HG03575 (cell line): ENCODE results near the gene CCDC74A.
"Not testable (repeated sequence)": the region's sequence is repeated elsewhere in the genome, so short reads cannot be mapped to it uniquely, and the experiment has no call there.

ENCODE experiments used
- ATAC-seq: cut with Tn5 transposase; IDR thresholded peaks from one replicate; pipeline ENCODE4 v1.9.1; 2021; ENCODE audit not compliant: unreplicated experiment, insufficient number of reproducible peaks, low FRiP score; ENCODE audit errors: extremely low read depth

Gene CCDC74A

DNA sequence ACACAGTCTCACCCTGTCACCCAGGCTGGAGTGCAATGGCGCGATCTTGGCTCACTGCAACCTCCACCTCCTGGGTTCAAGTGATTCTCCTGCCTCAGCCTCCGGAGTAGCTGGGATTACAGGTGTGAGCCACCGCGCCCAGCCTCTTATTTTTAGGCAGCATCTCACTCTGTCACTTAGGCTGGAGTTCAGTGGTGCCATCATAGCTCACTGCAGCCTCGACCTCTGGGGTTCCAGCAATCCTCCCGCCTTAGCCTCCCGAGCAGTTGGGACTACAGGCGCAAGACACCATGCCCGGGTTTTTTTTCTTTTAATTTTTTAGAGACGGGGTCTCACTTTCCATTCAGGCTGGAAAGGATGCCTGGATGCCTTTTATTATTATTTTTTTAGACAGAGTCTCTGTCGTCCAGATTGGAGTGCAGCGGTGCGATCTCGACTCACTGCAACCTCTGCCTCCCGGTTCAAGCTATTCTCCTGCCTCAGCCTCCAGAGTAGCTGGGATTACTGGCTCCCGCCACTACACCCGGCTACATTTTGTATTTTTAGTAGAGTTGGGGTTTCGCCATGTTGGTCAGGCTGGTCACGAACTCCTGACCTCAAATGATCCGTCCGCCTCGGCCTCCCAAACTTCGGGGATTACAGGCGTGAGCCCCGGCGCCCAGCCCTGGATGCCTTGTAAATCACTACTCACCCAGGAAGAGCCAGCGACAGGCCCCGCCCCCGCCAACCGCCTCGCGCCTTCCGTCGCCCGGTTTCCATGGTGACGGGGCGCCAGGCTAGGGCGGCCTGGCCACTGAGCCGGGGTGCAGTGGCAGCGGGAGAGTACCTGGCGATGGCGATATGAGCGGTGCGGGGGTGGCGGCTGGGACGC, at the start of gene CCDC74A:
TSS of gene CCDC74A (plus strand) at position 758 of the 871 bp plus-strand sequence. CDS start at position 841, 83 bp downstream.
- peak; percentile 59 for ATAC-seq

DNA sequence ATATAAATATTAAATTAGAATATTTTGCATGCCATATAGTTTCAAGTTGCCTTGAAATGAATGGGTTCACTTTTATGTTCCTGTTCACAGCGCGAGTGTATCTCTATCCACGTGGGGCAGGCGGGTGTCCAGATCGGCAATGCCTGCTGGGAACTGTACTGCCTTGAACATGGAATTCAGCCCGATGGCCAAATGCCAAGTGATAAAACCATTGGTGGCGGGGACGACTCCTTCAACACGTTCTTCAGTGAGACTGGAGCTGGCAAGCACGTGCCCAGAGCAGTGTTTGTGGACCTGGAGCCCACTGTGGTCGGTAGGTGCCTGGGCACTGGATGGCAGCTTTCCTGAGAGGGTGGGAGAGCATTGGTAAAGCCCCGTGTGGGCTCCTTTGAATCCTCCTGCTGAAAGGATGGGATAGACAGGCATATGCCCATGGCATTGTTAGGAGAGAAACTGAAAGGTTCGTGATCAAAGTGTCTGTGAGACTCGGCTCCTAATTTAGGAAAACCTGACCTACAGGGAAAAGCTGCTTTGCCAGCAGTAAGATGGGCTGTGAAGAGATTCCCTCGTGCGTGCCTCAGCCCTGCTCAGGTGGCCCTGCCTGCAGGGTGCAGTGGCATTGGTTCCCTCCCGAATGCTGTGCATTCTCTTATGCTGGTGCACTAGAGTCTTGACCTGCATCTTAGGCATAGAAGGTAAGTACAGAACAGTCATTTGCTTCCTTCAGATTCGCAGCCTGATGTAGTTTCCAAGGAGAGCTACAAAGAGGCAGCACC, 49.4 kb upstream of the CCDC74A start:
- not testable (repeated sequence) for ATAC-seq

DNA sequence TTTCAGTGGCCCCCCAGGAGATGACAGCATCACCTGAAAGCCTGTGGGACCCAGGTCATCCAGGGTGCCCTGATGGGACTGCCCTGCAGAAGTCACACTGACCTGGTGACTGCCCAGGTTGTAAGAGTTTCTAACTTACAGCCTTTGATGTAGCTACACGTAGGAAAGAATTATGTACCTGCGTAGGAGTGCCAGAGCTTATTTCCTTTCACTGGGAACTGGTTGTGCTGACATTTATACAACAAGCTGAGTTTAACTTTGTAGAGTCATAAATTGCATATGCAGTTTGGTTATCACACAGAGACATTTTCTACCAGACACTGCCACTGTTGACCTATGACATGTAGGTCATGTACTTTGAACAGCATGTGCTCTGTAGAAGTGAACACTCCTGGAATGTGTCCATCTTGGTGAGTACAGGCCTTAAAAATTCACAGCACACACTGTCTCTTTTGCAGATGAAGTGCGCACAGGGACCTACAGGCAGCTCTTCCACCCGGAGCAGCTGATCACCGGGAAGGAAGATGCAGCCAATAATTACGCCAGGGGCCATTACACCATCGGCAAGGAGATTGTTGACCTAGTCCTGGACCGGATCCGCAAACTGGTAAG, 48.7 kb upstream of the CCDC74A start:
- ATAC-seq: not testable (repeated sequence)

DNA sequence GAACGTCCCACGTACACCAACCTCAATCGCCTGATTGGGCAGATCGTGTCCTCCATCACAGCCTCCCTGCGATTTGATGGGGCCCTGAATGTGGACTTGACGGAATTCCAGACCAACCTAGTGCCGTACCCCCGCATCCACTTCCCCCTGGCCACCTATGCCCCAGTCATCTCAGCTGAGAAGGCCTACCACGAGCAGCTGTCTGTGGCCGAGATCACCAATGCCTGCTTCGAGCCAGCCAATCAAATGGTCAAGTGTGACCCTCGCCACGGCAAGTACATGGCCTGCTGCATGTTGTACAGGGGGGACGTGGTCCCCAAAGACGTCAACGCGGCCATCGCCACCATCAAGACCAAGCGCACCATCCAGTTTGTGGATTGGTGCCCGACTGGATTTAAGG, 47.3 kb upstream of the CCDC74A start:
- not testable (repeated sequence) for ATAC-seq

DNA sequence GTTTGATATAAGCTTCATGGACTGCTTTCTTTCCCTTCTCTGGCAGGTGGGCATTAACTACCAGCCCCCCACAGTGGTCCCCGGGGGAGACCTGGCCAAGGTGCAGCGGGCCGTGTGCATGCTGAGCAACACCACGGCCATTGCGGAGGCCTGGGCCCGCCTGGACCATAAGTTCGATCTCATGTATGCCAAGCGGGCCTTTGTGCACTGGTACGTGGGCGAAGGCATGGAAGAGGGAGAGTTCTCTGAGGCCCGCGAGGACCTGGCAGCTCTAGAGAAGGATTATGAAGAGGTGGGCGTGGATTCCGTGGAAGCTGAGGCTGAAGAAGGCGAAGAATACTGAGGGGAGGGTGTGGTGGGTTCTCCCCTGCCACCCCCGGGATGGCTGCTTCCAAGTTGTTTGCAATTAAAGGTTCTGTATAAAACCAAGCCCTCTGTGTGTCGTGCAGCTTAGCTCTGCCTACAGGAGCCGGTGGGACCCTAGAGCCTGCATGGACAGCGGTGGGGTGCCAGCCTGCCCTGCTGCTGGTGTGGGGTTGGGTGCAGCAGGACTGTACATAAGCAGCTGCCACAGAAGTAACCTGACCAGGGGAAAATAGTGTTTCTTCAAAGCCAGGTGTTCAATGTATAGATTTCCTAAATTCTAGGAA, 45.1 kb upstream of the CCDC74A start:
- not testable (repeated sequence) for ATAC-seq

DNA sequence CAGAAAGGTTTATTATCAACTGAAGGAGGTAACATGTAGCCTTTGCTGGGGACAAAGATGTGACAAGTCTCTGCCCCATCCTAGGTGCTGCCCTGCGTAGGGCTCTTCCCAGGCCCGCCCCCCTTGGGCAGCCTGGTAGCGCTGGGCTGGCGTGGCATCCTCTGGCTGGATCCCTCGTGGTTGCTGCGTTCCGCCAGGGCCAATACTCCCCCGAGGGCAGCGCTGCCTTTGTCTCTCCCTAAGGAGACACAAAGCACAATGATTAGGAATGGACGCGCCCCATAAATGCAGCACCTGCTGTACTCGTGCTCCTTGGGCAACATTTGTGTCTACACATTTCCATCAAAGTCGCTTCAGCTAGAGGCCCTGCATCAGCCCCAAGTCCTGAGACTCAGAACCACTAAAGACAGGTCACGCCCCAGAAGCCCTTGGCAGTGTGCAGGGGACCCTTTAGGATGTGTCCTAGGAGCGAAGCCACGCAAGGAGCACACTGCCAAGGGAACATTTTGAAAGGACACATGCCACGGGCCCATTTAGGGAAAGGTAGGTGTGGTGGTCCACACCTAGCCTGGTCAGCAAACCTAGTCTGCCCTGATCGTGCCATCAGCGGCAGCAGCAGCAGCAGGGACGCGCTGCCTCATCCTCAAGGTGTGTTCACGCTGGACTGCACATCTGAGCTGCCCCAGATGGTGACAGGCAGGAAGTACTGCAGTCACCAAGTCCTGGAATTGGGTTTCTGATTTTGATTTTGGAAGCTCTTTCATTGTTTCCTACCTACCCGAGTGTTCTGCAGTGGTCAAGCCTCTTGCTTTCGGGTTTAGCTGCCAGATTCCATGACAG, 43.5 kb upstream of the CCDC74A start:
- not testable (repeated sequence) for ATAC-seq

DNA sequence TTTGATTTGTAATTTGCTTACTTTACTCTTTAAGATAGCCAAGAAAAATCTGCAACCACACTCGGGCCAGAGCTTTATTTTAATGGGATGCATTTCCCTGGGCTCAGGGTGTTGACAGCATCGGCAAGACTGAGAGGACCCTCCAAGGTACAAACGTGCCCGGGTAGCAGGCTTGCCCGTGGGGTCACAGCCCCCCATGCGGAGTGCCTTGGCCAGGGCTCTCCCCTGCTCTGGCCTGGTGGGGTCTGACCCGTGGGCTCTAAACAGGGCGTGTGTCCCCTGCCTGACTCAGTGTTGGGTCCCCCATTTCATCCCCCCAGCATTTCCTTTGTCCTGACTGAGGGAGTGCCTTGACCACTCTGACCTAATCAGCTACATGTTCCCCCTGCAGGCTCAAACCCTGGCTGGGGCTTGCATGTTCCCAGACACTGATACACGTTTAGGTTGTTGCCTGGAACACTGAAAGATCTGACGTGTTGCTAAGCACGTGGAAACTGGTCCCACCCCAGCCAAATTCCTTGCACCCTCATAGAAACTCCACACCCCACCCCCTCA, 42.7 kb upstream of the CCDC74A start:
- ATAC-seq: not testable (repeated sequence)

DNA sequence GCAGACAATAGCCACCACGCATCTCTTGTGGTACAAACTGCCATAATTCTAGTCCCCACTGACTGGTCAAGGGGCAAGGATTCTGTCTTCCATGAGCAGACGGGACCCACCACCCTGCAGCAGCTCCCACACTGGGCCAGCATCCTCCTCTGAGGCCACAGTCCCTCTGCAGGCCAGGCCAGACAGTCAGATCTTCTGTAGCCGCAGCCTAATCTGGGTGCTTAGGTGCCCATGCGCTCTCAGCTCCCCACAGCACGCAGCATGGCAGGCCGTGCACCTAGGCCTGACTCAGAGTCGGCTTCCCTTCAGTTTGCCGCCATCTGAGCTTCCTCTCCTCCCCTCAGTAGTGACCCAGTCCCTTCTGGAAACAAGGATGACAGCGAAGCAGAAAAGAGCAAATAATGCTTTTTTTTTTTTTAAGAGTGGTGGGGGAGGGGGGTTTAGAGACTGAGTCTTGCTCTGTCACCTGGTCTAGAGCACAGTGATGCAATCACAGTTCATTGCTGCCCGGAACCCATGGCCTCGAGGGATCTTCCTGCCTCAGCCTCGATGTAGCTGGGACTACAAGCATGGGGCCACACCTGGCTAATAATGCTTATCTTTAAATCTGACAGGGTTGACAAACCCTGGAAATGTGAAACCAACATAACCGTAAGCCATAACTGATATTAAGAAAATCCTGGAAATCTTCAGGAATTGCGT, 41.3 kb upstream of the CCDC74A start:
- not testable (repeated sequence) for ATAC-seq

DNA sequence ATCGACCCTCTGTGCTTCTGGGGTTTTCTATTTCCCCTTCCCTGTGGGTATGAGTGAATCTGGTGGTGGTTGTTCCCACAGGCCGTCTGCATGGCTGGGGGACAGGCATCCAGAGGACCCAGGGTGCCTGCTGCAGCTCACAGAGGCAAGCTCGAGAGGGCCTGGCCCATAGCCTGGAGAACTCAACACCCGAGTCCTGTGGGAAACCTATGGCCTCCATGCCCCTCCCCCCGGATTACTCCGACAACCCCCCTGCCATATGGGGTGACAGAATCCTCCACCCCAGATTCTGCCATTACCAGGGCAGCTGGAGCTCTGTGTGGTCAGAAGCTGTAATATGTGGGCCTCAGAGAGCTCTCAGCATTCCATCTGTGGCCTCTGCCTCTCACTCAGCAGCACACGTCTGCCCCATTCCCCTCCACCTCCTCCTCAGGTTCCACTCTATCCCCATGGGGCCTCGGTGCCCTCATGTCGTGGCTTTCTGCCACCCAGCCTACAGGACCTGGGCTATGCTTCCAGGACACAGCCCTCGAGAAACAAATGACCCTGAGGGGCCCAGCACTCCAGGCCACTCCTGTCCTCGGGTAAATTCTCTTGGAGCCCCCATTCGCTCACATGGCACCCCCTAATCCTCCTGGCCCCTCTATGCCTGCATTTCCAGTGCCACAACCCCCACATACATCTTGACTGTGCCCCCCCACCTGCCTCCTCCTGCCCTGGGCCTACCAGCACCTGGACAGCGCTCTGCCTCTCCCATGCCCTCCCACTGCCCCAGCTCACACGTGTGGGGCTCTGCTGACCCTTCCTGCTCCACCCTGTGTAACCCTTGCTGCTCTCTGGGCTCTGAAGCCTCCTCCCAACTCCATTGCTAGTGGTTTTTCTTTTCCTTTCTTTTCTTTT, 39.1 kb upstream of the CCDC74A start:
- no peak for ATAC-seq

DNA sequence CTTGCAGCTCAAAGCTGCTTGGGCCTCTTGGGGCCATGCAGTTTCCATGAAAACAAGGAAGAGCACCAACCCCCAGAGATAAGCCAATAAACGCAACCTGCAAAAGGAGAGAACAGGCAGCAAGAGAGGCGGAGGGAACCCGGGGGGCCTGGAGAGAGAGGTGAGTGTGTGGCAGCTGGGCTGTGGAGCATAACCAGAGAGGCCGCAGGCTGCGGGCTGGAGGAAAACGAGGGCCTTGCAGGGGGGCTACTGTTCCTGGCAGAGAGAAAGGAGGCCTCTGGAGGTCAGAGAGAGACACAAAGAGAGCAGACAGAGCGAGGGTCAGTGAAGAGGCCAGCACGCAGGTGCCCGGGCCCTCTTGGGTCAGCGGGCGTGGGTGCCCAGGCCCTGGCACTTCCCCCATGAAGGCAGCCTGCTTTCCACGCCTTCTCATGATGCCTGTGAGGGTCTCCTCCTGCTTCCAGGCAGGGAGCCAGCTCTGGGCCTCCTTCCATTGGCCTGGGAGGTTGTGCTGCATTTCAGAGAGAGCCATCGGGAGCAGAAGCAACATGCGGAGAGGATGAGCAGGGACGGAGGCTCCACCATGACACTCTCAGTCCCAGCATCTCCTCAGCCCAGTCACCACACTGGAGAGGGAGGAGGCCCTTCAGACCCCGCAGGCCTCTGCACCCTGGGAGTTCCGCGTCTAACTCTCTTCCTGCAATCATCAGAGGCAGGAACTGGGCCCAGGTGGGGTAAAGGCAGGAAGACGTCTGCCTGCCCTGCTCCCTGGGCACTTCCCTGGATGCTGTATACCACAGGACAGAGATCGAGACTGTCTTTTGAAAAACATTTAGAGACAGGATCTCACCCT, 36.8 kb upstream of the CCDC74A start:
- ATAC-seq: not testable (repeated sequence)

DNA sequence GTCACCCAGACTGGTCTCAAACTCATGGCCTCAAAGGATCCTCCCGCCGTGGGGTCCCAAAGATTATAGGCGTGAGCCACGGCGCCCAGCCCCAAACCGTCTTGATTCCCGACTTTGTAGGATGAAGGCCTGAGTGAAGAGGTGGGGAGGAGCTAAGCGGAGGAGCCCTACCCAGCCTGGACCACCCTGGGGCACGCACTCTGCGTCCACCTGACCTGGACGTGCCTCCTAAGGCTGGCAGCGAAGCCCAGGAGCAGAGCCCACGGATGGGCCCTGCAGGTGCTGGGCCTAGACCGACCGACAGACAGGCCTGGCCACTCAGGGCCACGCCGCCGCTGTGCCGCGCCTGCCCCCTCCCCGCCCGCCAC, 36.2 kb upstream of the CCDC74A start:
- not testable (repeated sequence) for ATAC-seq

DNA sequence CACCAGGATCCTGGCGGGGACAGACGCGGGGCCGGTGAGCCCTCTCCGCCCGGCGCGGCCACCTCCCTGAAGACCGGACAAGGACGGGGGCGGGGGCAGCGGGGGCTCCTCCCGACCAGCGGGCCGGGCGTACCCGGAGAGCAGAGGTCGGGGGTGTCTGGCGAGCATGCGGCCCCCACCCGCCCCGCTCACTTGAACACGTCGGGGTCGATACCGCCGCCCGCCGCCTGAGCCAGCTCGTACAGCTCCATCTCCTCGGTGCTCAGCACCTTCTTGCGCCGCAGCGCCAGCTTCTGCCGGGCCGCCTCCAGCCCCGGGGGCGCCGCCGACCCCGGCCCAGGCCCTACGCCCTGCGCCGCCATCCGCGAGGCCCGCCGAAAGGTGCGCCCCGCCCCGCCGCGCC, 35.7 kb upstream of the CCDC74A start, which contains the start of gene MZT2A:
TSS of gene MZT2A (minus strand) at position 383 of the 403 bp plus-strand sequence. CDS start at position 362, 21 bp downstream.
- ATAC-seq: peak; percentile 8

DNA sequence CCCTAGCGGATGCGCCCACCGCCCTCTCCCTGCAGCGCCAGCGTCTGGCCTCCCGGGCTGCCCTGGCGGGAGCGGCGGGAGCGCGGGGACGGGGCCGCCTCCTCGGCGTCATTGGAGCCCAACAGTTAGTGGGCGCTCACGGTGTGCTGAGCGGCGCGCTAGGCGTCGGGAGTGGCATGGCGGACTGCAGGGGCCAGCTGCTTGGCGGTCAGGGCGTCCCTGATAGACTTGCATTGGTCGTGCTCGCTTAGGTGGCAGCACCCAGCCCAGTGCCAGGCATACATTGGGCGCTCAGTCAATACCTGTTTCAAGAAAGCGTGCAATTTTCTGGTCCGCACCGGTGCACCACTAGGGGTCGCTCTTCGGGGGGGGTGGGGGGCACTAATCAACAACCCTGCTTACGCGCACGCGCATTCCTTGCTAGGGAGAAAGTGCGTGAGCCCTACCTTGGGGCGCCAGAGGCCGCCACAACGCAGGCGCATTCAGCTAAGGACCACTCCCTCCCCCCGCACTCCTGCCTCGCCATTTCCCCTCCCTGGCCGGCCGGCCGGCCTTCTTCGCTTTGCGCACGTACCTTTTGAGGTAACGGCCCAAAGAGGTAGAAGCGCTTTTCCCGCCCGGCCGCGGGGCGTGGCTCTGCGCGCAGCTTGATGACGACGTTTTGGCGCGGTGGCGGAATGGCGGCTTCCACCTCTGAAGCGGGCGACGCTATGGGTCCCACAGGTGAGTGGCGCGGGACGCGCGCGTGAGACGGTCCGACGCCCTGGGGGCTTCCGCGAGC, 35.1 kb upstream of the CCDC74A start:
- ATAC-seq: peak; percentile 46

DNA sequence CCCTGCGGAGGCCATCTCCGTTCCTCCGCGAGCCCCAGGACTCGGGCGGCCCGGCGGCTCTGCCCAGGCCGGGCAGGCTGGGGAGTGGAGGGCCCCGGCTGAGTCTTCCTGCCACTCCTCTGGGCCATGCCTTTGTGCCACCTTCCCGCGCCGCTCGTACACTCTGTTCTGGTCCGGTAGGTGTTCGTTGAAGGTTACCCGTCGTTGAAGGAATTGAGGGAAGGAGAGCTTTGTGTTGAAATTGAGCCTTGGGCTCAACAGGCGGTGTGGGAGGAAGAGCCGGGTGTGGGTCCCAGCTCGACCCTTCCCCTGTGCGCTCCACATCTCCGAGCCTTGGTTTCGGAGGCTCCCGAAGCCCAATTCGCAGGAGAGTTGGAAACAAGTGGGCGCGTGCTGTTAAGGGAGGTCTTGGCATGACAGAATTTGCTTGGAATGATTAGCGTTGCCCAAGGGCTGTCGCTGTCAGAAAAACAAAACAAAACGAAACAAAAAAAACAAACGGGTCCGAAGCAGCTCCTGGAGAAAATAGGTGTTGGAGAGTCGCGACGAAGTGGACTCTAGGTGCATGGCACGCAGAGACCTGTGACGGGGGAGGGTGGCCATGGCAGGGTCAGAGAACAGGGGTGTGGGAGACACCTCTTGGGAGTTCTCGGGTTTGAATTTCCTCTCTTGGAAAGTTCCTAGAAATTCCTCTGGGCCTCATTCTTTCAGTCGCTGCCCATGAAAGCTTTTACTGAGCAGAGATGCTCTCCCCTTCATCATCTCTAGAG, 34.3 kb upstream of the CCDC74A start:
- ATAC-seq: peak; percentile 3
